HepG2 (cell line): ENCODE data around the gene LSM5. TPM values are rescaled to one million over a fixed set of nuclear protein-coding genes. Genes with fewer than 3 reads are reported as not detected.

ENCODE experiments used
- ATAC-seq: fragments of 200-7000 bp; cut with Tn5 transposase; 3 replicates; pipeline ENCODE4 v1.9.1; 2020; ENCODE audit warnings: mild to moderate bottlenecking, moderate library complexity
- BruUV-seq: library from RNA; stranded (reverse); fragments of 400-500 nt; replicated peaks from 2 replicates; lab custom pipeline; 2021; lab: Mats Ljungman, UMichigan
- CTCF ChIA-PET: fragments of 300-600 bp; formaldehyde crosslinking; extraction: SDS; loops from one replicate; lab custom pipeline; 2021; ENCODE audit warnings: low total read pairs, inconsistent platforms, low intra/inter-chr PET ratio; lab: Yijun Ruan, JAX
- POLR2A ChIA-PET: fragments of 350-600 bp; sonication (Branson Sonifier 250); formaldehyde crosslinking; loops from one replicate; lab custom pipeline; 2020; ENCODE audit warnings: antibody characterized with exemption, inconsistent platforms; lab: Yijun Ruan, JAX
- DNase-seq: peaks from one replicate; pipeline ENCODE4 v3.0.0-alpha.2; 2015; ENCODE audit warnings: low spot score
- FAIRE-seq: peaks from 3 replicates; lab custom pipeline; 2011; peaks lifted over from hg19 to GRCh38; lab: Jason Lieb, UNC
- H2AFZ ChIP-seq: one replicate; pipeline ENCODE4 v1.6.1; 2011; ENCODE audit warnings: low read length, inconsistent platforms
- H3K27ac ChIP-seq: fragments of 300-600 bp; 3 replicates; pipeline ENCODE4 v1.8.0; 2011; ENCODE audit warnings: mixed run types, mild to moderate bottlenecking, mixed read lengths, low read length, inconsistent platforms; ENCODE audit not compliant: insufficient read depth; ENCODE audit errors: extremely low read length
- H3K27me3 ChIP-seq, 2 experiments: fragments of 200-600 bp in 1 of 2; 2 replicates in 1 of 2; 3 replicates in 1 of 2; pipeline versions ENCODE4 v1.6.0 to v1.8.0; 2011; ENCODE audit warnings: low read length in 2 of 2, mild to moderate bottlenecking in 2 of 2, moderate library complexity in 2 of 2, inconsistent platforms in 1 of 2; ENCODE audit not compliant: insufficient read depth in 2 of 2, control insufficient read depth in 1 of 2
- H3K36me3 ChIP-seq, 2 experiments: fragments of 200-600 bp in 1 of 2; replicated peaks in 1 of 2; 2 replicates in 1 of 2; 3 replicates in 1 of 2; pipeline versions ENCODE4 v1.5.1 to v1.8.0; 2011; ENCODE audit warnings: low read length in 2 of 2, inconsistent platforms in 1 of 2; ENCODE audit not compliant: insufficient read depth in 2 of 2, control insufficient read depth in 1 of 2
- H3K4me1 ChIP-seq: 2 replicates; pipeline ENCODE4 v1.5.1; 2012; ENCODE audit warnings: low read length, inconsistent platforms; ENCODE audit not compliant: insufficient read depth
- H3K4me2 ChIP-seq: 2 replicates; pipeline ENCODE4 v1.6.0; 2011; ENCODE audit warnings: low read depth, low read length, inconsistent platforms
- H3K4me3 ChIP-seq, 3 experiments: fragments of 200-600 bp in 1 of 3; sonication (generic), shearing (Covaris generic) in 1 of 3; replicated peaks in 1 of 3; 2 replicates each; pipeline ENCODE4 v1.5.1; 2011 to 2016; ENCODE audit warnings: low read length in 3 of 3, inconsistent platforms in 2 of 3, low read depth in 2 of 3, mild to moderate bottlenecking in 2 of 3, control low read depth in 1 of 3, mixed read lengths in 1 of 3; ENCODE audit not compliant: insufficient read depth in 1 of 3
- H3K79me2 ChIP-seq: one replicate; pipeline ENCODE4 v1.6.1; 2011; ENCODE audit warnings: low read length, inconsistent platforms; ENCODE audit not compliant: insufficient read depth
- H3K9ac ChIP-seq: 2 replicates; pipeline ENCODE4 v1.6.0; 2011; ENCODE audit warnings: mild to moderate bottlenecking, low read depth, low read length, inconsistent platforms; ENCODE audit not compliant: insufficient read depth
- H3K9me3 ChIP-seq: 2 replicates; pipeline ENCODE4 v1.5.1; 2012; ENCODE audit warnings: mild to moderate bottlenecking, low read length
- H4K20me1 ChIP-seq: 2 replicates; pipeline ENCODE4 v1.6.0; 2011; ENCODE audit warnings: inconsistent platforms, mild to moderate bottlenecking, low read length, moderate library complexity; ENCODE audit not compliant: insufficient read depth
- AGO1 ChIP-seq: fragments of 200-400 bp; formaldehyde crosslinking; IDR thresholded peaks from 2 replicates; pipeline ENCODE4 v1.6.1; 2017; ENCODE audit warnings: mild to moderate bottlenecking, low read depth, low read length, moderate library complexity; ENCODE audit not compliant: poor library complexity, severe bottlenecking
- CBX2 ChIP-seq, 2 experiments: fragments of 200-600 bp in 1 of 2; sonication (generic); formaldehyde crosslinking in 1 of 2; IDR thresholded peaks; 2 replicates each; pipeline versions ENCODE4 v1.7.0 to v1.8.1; 2018 to 2022; ENCODE audit warnings: low read depth in 2 of 2, low read length in 1 of 2, mild to moderate bottlenecking in 1 of 2, missing genetic modification reagents in 1 of 2
- CREB1 ChIP-seq, 2 experiments: fragments of 450-650 bp in 1 of 2; IDR thresholded peaks; 2 replicates each; pipeline ENCODE4 v1.6.1; 2016 to 2017; ENCODE audit warnings: control low read depth in 1 of 2, mild to moderate bottlenecking in 1 of 2, missing compliant biosample characterization in 1 of 2, missing genetic modification characterization in 1 of 2
- MAFG ChIP-seq: sonication (generic); formaldehyde crosslinking; IDR thresholded peaks from 2 replicates; pipeline ENCODE4 v1.5.1; 2020; ENCODE audit warnings: mild to moderate bottlenecking, missing genetic modification reagents
- MAX ChIP-seq: IDR thresholded peaks from 2 replicates; pipeline ENCODE4 v1.6.1; 2012; ENCODE audit warnings: inconsistent platforms
- MTA3 ChIP-seq: sonication (generic); formaldehyde crosslinking; IDR thresholded peaks from 2 replicates; pipeline ENCODE4 v1.4.0; 2020; ENCODE audit warnings: missing genetic modification reagents
- MYNN ChIP-seq: sonication (generic); formaldehyde crosslinking; IDR thresholded peaks from 2 replicates; pipeline ENCODE4 v1.4.0; 2020; ENCODE audit warnings: mild to moderate bottlenecking, low read depth, missing genetic modification reagents
- PHF8 ChIP-seq: sonication (generic); formaldehyde crosslinking; IDR thresholded peaks from 2 replicates; pipeline ENCODE4 v1.5.0; 2020; ENCODE audit warnings: missing genetic modification reagents
- SMARCE1 ChIP-seq: fragments of 450-650 bp; IDR thresholded peaks from 2 replicates; pipeline ENCODE4 v1.6.1; 2017; ENCODE audit warnings: borderline replicate concordance
- SYNCRIP ChIP-seq: fragments of 200-400 bp; formaldehyde crosslinking; IDR thresholded peaks from 2 replicates; pipeline ENCODE4 v1.6.1; 2018; ENCODE audit warnings: mild to moderate bottlenecking, low read depth, low read length; ENCODE audit not compliant: insufficient read depth
- TGIF2 ChIP-seq: IDR thresholded peaks from 2 replicates; pipeline ENCODE4 v1.6.1; 2016; ENCODE audit warnings: control low read depth, missing compliant biosample characterization
- ZUFSP ChIP-seq: sonication (generic); formaldehyde crosslinking; IDR thresholded peaks from 2 replicates; pipeline ENCODE4 v1.9.0; 2021; ENCODE audit warnings: missing genetic modification reagents, mild to moderate bottlenecking, borderline replicate concordance
- WGBS: methylation state at CpG from one replicate; pipeline ENCODE4 v1.1.6; 2017; ENCODE audit warnings: low lambda C conversion rate; 5-methylcytosine and 5-hydroxymethylcytosine counted together
- in situ Hi-C: cut with HindIII; loops from 2 replicates; pipeline ENCODE4 v1.10.0; 2017; ENCODE audit warnings: low pct_unique_long_range_greater_than_20kb; ENCODE audit not compliant: extremely low pct_ligation_motif_present
- intact Hi-C: fragments of 100-400 bp; cut with micrococcal nuclease; formaldehyde crosslinking; loops from one replicate; pipeline ENCODE4 v1.10.0; 2022; ENCODE audit not compliant: unreplicated experiment
- polyA plus RNA-seq, 8 experiments: library from polyadenylated mRNA; depleted of rRNA in 3 of 8; stranded (reverse) in 7 of 8; unstranded in 1 of 8; fragments of >200 nt; fragmentation: Illumina TruSeq in 4 of 8; extraction: Trizol in 4 of 8; gene quantifications; 2 replicates each; pipeline versions ENCODE4 v1.2.1 to v1.2.3, GENCODE V29; 2011 to 2016; ENCODE audit warnings: low read depth in 4 of 8, missing spikeins in 1 of 8, mixed read lengths in 1 of 8; ENCODE audit not compliant: insufficient read depth in 1 of 8
- total RNA-seq, 5 experiments: library from RNA; depleted of rRNA; stranded (reverse); fragments of >200 nt; fragmentation: Illumina TruSeq; extraction: Trizol; gene quantifications; 2 replicates each; pipeline ENCODE4 v1.2.3, GENCODE V29; 2016; ENCODE audit warnings: low read depth in 1 of 5

The LSM5 gene
- total and polyA plus RNA-seq, 2 of the 13 experiments (the other 11 are each of a cell fraction or from before 2014, with no cell fraction given): 30.3 to 183 TPM

- Histone ChIP-seq H4K20me1 (no peaks in the 10 kb centered on the region), H3K27ac (no peak overlapping the region), H3K36me3 (no peaks in the 10 kb centered on the region), H3K4me2 (no peak overlapping the region), H3K27me3 (no peaks in the 10 kb centered on the region), H3K4me1 (no peaks in the 10 kb centered on the region), H3K4me3 (no peak overlapping the region), H3K9ac (no peak overlapping the region), H3K79me2 (no peaks in the 10 kb centered on the region), H2AFZ (no peak overlapping the region), H3K9me3 (no peaks in the 10 kb centered on the region)
- in situ Hi-C loops (loop anchor here (10.0 kb wide), 1 partner anchor 257 kb away; no protein-coding TSS in a partner anchor), intact Hi-C loops (no loop called here)
- FAIRE-seq: no peak
- ChIA-PET CTCF (no interaction called here), POLR2A (no interaction called here)
- BruUV-seq: no TSS peak
- no peak for ATAC-seq
- TF ChIP-seq MYNN (no peak), MAX (no peak), CREB1 (IDR thresholded peaks at IDR 0.05) (peak; percentile 49), CREB1 (CRISPR knock-in tag; IDR thresholded peaks at IDR 0.05) (no peak)
- DNase-seq: no peak
- 73% methylated on average over 6 of the region's 9 CpGs for WGBS
These were observed 18.2 kb downstream of the LSM5 start for GRCh38 chr7:32472015-32472414.

GRCh38 chr7:32470871-32471270 lies 19.3 kb downstream of the LSM5 start:
- no peaks in the 10 kb centered on the region for H3K36me3 ChIP-seq
- ChIA-PET POLR2A (no interaction called here), CTCF (no interaction called here)
- in situ Hi-C loops: loop anchor here (10.0 kb wide), 1 partner anchor 256 kb away; no protein-coding TSS in a partner anchor
- FAIRE-seq: no peak
- 25% methylated on average over 4 of the region's 5 CpGs for WGBS
- H3K27me3 ChIP-seq: no peaks in the 10 kb centered on the region
- H3K4me1 ChIP-seq: no peaks in the 10 kb centered on the region
- H3K9ac ChIP-seq: no peak overlapping the region
- H2AFZ ChIP-seq: no peak overlapping the region
- ATAC-seq: no peak
- no peak overlapping the region for H3K27ac ChIP-seq
- H3K79me2 ChIP-seq: no peaks in the 10 kb centered on the region
- no peaks in the 10 kb centered on the region for H4K20me1 ChIP-seq
- no TSS peak for BruUV-seq
- intact Hi-C loops: no loop called here
- no peak for DNase-seq
- no peak for TF ChIP-seq SMARCE1
- no peak for TF ChIP-seq SYNCRIP
- TF ChIP-seq MAFG (CRISPR knock-in tag): no peak
- TF ChIP-seq TGIF2 (CRISPR knock-in tag): no peak
- no peak for TF ChIP-seq CBX2 (IDR thresholded peaks at IDR 0.05; ENCODE audit: low read depth, low read length)
- TF ChIP-seq CBX2 (CRISPR knock-in tag; IDR thresholded peaks at IDR 0.05; ENCODE audit: low read depth): no peak
- no peak for TF ChIP-seq ZUFSP (CRISPR knock-in tag)
- no peak for TF ChIP-seq MTA3 (CRISPR knock-in tag)
- TF ChIP-seq PHF8: no peak
- TF ChIP-seq AGO1: no peak
- no peak overlapping the region for H3K4me2 ChIP-seq
- H3K9me3 ChIP-seq: no peaks in the 10 kb centered on the region
- H3K4me3 ChIP-seq: no peak overlapping the region
